GM19395 (cell line): ENCODE data around the gene PABPC1L.

ENCODE experiments used
- ATAC-seq: cut with Tn5 transposase; IDR thresholded peaks from one replicate; pipeline ENCODE4 v1.9.1; 2021; ENCODE audit warnings: mild to moderate bottlenecking, moderate library complexity; ENCODE audit not compliant: unreplicated experiment

PABPC1L gene

DNA sequence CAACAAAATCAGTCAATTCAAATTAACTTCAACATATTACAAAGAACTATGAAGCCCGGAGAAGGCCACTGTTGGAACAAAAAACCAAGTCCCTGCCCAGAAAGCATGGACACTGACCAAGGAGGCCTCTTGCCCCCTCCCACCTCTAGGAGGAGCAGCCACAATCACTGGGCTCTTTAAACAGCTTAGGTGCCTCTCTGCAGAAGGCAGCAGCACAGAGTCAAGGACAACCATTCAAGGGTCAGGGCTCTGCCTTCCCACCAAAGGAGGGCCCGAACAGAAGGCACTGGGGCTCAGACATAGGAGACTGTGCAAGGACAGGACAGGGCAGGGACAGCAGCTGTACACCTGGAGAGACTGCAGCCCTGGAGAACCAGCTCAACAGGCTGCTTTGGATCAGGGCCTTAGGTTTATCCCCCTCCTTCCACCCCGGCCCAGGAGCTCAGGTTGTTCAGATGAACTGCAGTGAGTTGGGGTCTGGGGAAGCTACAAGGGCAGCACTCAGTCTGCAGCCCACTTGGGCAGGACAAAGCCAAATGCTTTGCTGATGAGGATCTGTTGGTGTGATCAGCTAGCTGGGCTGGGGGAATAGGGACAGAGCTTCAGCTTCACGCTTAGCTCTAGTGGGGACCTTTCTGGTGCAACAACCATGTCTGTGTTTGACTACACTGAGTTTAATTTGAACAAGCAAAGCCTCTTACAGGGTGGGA, 32.6 kb downstream of the PABPC1L start:
- no peak for ATAC-seq

GRCh38 chr20:44943828-44944227, 34.0 kb downstream of the PABPC1L start:
- no peak for ATAC-seq

- no peak for ATAC-seq
Measured at GRCh38 chr20:44945261-44945660, 35.4 kb downstream of the PABPC1L start.

DNA sequence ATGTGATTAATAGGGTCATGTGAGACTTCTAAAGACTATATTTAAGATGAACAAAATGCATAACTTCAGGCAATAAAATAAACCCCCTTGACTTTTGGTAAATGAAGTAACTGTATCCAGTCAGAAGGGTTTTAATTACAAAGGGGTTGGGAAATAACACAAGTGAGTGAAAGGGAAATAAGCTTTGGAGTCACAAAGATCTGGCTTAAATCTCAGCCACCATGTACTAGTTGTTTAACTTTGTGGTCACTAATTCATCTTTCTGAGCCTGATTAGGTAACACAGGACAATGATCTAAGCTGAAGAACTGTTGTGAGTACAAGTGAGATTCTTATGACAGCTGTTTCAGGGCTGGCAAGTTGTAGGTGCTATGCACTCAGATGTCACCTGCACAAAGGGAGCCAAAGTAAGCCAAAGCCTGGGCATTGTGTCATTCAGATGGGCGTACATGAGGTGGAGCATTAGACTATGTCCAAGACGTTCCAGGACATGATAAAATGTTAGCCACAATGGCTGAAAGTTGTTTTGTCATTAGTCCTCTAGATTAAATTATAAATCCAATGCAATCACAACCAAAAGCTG, 36.5 kb downstream of the PABPC1L start:
- ATAC-seq, result no peak

- no peak for ATAC-seq
Measured at GRCh38 chr20:44948107-44948506, 38.2 kb downstream of the PABPC1L start.

GRCh38 chr20:44948513-44948912, 38.7 kb downstream of the PABPC1L start:
- ATAC-seq, result no peak

DNA sequence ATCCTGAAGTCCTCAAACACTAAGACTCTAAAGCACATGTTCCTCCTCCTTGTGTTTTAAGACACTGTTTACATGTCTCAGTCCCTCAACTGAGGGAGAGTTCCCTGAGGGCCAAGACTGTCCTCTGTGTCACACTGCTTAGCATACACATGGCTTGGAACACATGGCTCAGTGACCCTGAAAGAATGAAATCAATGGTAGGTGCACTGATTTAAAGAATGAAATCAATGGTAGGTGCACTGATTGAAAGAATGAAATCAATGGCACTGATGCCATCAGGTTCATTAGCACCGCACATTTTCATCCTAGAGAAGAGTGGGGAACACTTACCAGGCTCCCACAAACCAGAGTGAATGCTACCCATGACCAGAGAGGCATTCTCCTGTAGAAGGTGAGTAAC, 40.5 kb downstream of the PABPC1L start:
- no peak for ATAC-seq

DNA sequence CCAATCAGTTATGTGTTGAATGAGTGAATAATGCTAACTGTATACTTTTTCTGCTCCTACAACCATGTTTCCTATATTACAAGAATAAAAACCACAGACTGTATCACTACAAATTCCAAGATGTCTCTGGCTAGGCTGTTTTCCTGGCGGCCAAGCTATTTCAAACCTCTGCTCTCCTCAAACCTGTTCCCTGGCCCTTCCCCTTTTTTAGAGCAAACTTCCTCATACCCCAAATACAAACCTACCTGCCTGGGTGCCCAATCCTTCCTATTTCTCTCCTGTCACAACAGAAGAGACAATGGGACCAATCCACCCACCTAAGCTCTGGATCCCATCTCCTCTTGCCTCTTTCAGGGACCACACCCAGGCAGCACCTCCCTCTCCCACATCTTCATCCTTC, 42.9 kb downstream of the PABPC1L start:
- ATAC-seq, result no peak

GRCh38 chr20:44954211-44954610, 44.4 kb downstream of the PABPC1L start:
- no peak for ATAC-seq

DNA sequence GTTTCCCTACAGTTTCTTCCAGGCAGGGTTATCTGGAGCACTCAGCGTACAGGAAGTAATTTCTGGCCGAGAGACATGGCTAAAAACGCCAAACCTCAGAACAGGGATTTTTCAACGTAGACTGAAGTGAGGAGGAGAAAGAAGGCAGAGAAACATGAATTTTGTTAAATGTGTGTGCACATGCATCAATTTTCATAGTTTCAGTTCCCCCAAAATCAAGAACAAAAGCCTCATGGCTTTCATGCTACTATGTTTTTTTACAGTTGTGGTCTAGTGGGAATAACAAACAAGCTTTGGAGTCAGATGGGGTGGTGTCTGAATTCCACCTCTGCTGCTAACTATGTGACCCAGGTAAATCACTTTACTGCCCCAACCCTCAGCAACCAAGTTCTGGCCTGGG, 45.4 kb downstream of the PABPC1L start:
- no peak for ATAC-seq

GRCh38 chr20:44956410-44956809, 46.5 kb downstream of the PABPC1L start:
- no peak for ATAC-seq

- no peak for ATAC-seq
Measured at GRCh38 chr20:44958276-44958675, 48.4 kb downstream of the PABPC1L start.

DNA sequence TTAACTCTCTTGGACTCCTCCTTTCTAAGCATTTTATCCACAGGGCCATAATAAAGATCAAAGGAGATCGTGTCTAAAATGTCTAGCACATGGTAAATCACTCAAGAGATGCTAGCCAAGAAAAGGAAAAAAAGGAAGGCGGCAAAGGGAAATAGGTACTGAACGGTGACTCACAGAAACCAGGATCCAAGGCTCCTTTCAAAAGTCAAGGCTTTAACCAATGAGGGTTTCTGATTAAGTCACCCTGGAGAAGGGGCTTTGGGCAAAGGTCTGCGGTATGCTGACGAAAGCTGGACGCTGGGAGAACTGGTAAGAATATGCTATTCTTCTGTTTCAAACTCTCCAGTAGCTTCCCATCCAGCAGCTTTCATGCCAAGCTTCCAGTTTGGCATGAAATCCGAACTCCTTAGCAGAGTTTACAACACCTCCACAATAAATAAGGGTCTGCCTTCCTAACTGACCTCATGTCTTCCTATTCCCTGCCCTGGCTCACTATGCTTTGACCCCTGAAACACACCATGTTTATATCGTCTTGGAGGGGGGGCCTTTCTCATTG, 49.3 kb downstream of the PABPC1L start:
- ATAC-seq, result no peak

- ATAC-seq, result peak; percentile 28
Measured at GRCh38 chr20:44959638-44960102, 49.8 kb downstream of the PABPC1L start.

GRCh38 chr20:44960103-44960852, 50.4 kb downstream of the PABPC1L start, which contains the start of gene TOMM34:
Gene TOMM34 (minus strand): TSS chr20:44960397. CDS start chr20:44960333, 64 bp downstream.
- ATAC-seq, result peak; percentile 83

GRCh38 chr20:44961011-44961869, 51.4 kb downstream of the PABPC1L start:
- no peak for ATAC-seq

GRCh38 chr20:44961870-44962267, 52.0 kb downstream of the PABPC1L start:
- no peak for ATAC-seq

DNA sequence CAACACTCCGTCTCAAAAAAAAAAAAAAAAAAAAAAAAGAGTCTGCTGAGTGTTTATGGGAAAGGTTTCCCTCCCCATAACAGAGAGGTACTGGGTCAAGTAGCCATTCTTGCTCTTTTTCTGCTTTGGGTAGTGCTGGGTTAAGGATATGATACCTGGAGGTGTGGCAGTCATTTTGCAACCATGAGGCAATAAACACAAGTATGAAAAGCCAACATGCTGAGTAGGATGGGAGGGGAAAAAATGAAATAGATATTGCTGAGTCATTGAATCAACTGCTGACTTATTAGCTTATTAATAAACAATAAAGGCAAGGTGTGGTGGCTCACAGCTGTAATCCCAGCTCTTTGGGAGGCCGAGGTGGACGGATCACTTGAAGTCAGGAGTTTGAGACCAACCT, 52.6 kb downstream of the PABPC1L start:
- ATAC-seq, result no peak

- no peak for ATAC-seq
Measured at GRCh38 chr20:44963325-44964215, 53.7 kb downstream of the PABPC1L start.

- ATAC-seq, result no peak
Measured at GRCh38 chr20:44965651-44966029, 55.8 kb downstream of the PABPC1L start.
